T-cell (primary cell): Measurements from ENCODE around the gene SLC1A3. TPM values are rescaled to one million over a fixed set of nuclear protein-coding genes. Genes with fewer than 3 reads are reported as not detected.

Experiments used
- ATAC-seq, 4 experiments: fragments of 200-7000 bp in 3 of 4; fragments of 150-1000 bp in 1 of 4; cut with Tn5 transposase; replicated peaks in 1 of 4; 1 replicate in 3 of 4; 2 replicates in 1 of 4; pipeline ENCODE4 v1.10.0; 2021; ENCODE audit warnings: moderate library complexity in 3 of 4, mild to moderate bottlenecking in 2 of 4, moderate number of reproducible peaks in 1 of 4
- CTCF ChIA-PET, 2 donors: fragments of 300-600 bp; sonication (Branson Sonifier 250); formaldehyde crosslinking; loops; one replicate each; lab custom pipeline; 2022; ENCODE audit warnings: antibody characterized with exemption in 2 of 2; lab: Charles Lee
- POLR2A ChIA-PET, 2 donors: fragments of 300-600 bp; sonication (Branson Sonifier 250); formaldehyde crosslinking; loops; one replicate each; lab custom pipeline; 2022; ENCODE audit warnings: antibody characterized with exemption in 2 of 2; lab: Charles Lee
- DNase-seq, 35 experiments: peaks; one replicate each; pipeline versions ENCODE4 v3.0.0 to v3.0.0-alpha.2; 2013 to 2023
- H3K27ac ChIP-seq: one replicate; pipeline ENCODE4 v1.5.1; 2013; ENCODE audit warnings: low read length
- H3K27me3 ChIP-seq, 2 experiments: replicated peaks in 1 of 2; 1 replicate in 1 of 2; 2 replicates in 1 of 2; pipeline versions ENCODE4 v1.6.1 to v1.7.0; 2013; ENCODE audit warnings: low read length in 1 of 2, mixed read lengths in 1 of 2; ENCODE audit not compliant: control insufficient read depth in 2 of 2, insufficient read depth in 2 of 2; ENCODE audit errors: extremely low read depth in 1 of 2
- H3K36me3 ChIP-seq, 2 donors: 1 replicate in 1 of 2; 2 replicates in 1 of 2; pipeline versions ENCODE4 v1.6.1 to v1.7.0; 2013; ENCODE audit warnings: low read length in 1 of 2; ENCODE audit not compliant: control insufficient read depth in 2 of 2, insufficient read depth in 1 of 2; ENCODE audit errors: extremely low read depth in 1 of 2
- H3K4me1 ChIP-seq, 2 experiments: 1 replicate in 1 of 2; 2 replicates in 1 of 2; pipeline versions ENCODE4 v1.6.1 to v1.7.0; 2013; ENCODE audit warnings: low read length in 2 of 2, mixed read lengths in 1 of 2; ENCODE audit not compliant: insufficient read depth in 2 of 2, control insufficient read depth in 1 of 2; ENCODE audit errors: extremely low read depth in 1 of 2
- H3K4me3 ChIP-seq, 2 donors: 1 replicate in 1 of 2; 2 replicates in 1 of 2; pipeline versions ENCODE4 v1.5.1 to v1.7.0; 2013; ENCODE audit warnings: mild to moderate bottlenecking in 2 of 2, low read length in 1 of 2, moderate library complexity in 1 of 2; ENCODE audit not compliant: control insufficient read depth in 1 of 2; ENCODE audit errors: extremely low read depth in 1 of 2
- H3K9me3 ChIP-seq: 2 replicates; pipeline ENCODE4 v1.7.0; 2013
- H3K27ac Mint-ChIP-seq, 2 donors: one replicate each; pipeline ENCODE4 v1.8.0; 2020 to 2021; ENCODE audit warnings: mild to moderate bottlenecking in 2 of 2, mixed read lengths in 2 of 2
- H3K27me3 Mint-ChIP-seq, 2 donors: one replicate each; pipeline ENCODE4 v1.8.0; 2021 to 2022; ENCODE audit warnings: mixed read lengths in 2 of 2
- H3K36me3 Mint-ChIP-seq: one replicate; pipeline ENCODE4 v1.8.0; 2021; ENCODE audit warnings: mixed read lengths
- H3K4me1 Mint-ChIP-seq, 3 donors: one replicate each; pipeline ENCODE4 v1.8.0; 2020 to 2022; ENCODE audit warnings: mixed read lengths in 3 of 3, mild to moderate bottlenecking in 1 of 3
- H3K4me3 Mint-ChIP-seq, 3 donors: one replicate each; pipeline ENCODE4 v1.8.0; 2020 to 2022; ENCODE audit warnings: mild to moderate bottlenecking in 3 of 3, mixed read lengths in 3 of 3, moderate library complexity in 3 of 3
- H3K9me3 Mint-ChIP-seq, 3 donors: one replicate each; pipeline ENCODE4 v1.8.0; 2020 to 2022; ENCODE audit warnings: mixed read lengths in 3 of 3
- total RNA-seq, 35 experiments: library from RNA in 6 of 35; stranded (reverse) in 6 of 35; fragments of 120-200 nt in 1 of 35; gene quantifications; one replicate each; pipeline versions ENCODE4 v1.2.1 to v1.2.4 and lab custom pipeline; 2013 to 2026

Gene SLC1A3
- total RNA-seq, 5 donors from 2014 or later (not counting 1 experiment from before 2014, with no cell fraction given): 0.12 to 0.25 (median 0.23) TPM; not detected in 2

GRCh38 chr5:36735891-36736290 is 129.5 kb downstream of the SLC1A3 start:
- DNase-seq: no peak
- H3K27me3 Mint-ChIP-seq: peaks cover 10 to 16% of the 10 kb centered on the region in 2 donors
- no peak for ATAC-seq
- CTCF ChIA-PET: interaction anchor here (0.6 to 0.9 kb wide), 2 partner anchors 105 to 131 kb away, joined by 3 to 4 read pairs; no protein-coding TSS in a partner anchor
- Histone ChIP-seq H3K4me3 (no peak overlapping the region), H3K9me3 (no peaks in the 10 kb centered on the region), H3K36me3 (no peaks in the 10 kb centered on the region), H3K27ac (no peak overlapping the region), H3K27me3 (peaks cover 0 to 6% of the 10 kb centered on the region in 2 experiments), H3K4me1 (no peaks in the 10 kb centered on the region)
- POLR2A ChIA-PET: interaction anchor here in 1 of 2 donors (0.6 to 0.7 kb wide), 2 partner anchors 228 to 620 kb away, joined by 4 to 6 read pairs; no protein-coding TSS in a partner anchor
- H3K27ac Mint-ChIP-seq: no peak overlapping the region
- no peaks in the 10 kb centered on the region for H3K9me3 Mint-ChIP-seq
- no peaks in the 10 kb centered on the region for H3K36me3 Mint-ChIP-seq
- H3K4me1 Mint-ChIP-seq: peaks cover 0 to 4% (median 3%) of the 10 kb centered on the region in 3 donors
- no peak overlapping the region for H3K4me3 Mint-ChIP-seq
